Suprapubic skin (tissue), 4 donors: ENCODE measurements around the gene KRT85. TPM values are rescaled to one million over a fixed set of nuclear protein-coding genes. Genes with fewer than 3 reads are reported as not detected.
"Not testable (repeated sequence)": the region's sequence is repeated elsewhere in the genome, so short reads cannot be mapped to it uniquely, and the experiment has no call there.

Experiments used
- DNase-seq, 2 donors: peaks; one replicate each; pipeline ENCODE4 v3.0.0-alpha.2; 2019; ENCODE audit warnings: low spot score in 2 of 2
- H3K27ac ChIP-seq: fragments of 200-600 bp; sonication (generic); one replicate; pipeline ENCODE4 v1.5.1; 2019
- H3K27me3 ChIP-seq: fragments of 200-600 bp; sonication (generic); one replicate; pipeline ENCODE4 v1.5.1; 2019
- H3K36me3 ChIP-seq: fragments of 200-600 bp; sonication (generic); one replicate; pipeline ENCODE4 v1.5.1; 2019
- H3K4me1 ChIP-seq: fragments of 200-600 bp; sonication (generic); one replicate; pipeline ENCODE4 v1.5.1; 2019
- H3K4me3 ChIP-seq: fragments of 200-600 bp; sonication (generic); one replicate; pipeline ENCODE4 v1.5.1; 2019; ENCODE audit warnings: mild to moderate bottlenecking
- H3K9me3 ChIP-seq: fragments of 200-600 bp; sonication (generic); one replicate; pipeline ENCODE4 v1.5.1; 2019
- EP300 ChIP-seq: sonication (generic); formaldehyde crosslinking; IDR thresholded peaks from one replicate; pipeline ENCODE4 v1.6.1; 2017; ENCODE audit warnings: antibody characterized with exemption
- POLR2A ChIP-seq, 2 donors: fragments of 450-650 bp; IDR thresholded peaks; one replicate each; pipeline ENCODE4 v1.6.1; 2017; ENCODE audit warnings: antibody characterized with exemption in 2 of 2, mild to moderate bottlenecking in 2 of 2, moderate library complexity in 2 of 2
- POLR2AphosphoS5 ChIP-seq, 3 donors: sonication (generic); formaldehyde crosslinking; IDR thresholded peaks; one replicate each; pipeline ENCODE4 v1.6.1; 2017; ENCODE audit warnings: antibody characterized with exemption in 3 of 3
- WGBS: methylation state at CpG from one replicate; pipeline ENCODE4 v1.1.5; 2018; 5-methylcytosine and 5-hydroxymethylcytosine counted together
- total RNA-seq, 4 donors: library from RNA; depleted of rRNA; stranded (reverse); fragments of >200 nt; gene quantifications; one replicate each; pipeline ENCODE4 v1.1.0, GENCODE V29; 2016
- TF ChIP-seq, protein P1 (sequence below), 2 donors: fragments of 200-600 bp in 1 of 2; fragments of 450-650 bp in 1 of 2; sonication (generic) in 1 of 2; IDR thresholded peaks; one replicate each; pipeline ENCODE4 v1.5.1; 2016 to 2019; ENCODE audit warnings: antibody characterized with exemption in 2 of 2, mild to moderate bottlenecking in 1 of 2, moderate library complexity in 1 of 2

Gene KRT85
- total RNA-seq, 4 donors from 2014 or later = 4.2 to 766 (median 96.1) TPM

DNA sequence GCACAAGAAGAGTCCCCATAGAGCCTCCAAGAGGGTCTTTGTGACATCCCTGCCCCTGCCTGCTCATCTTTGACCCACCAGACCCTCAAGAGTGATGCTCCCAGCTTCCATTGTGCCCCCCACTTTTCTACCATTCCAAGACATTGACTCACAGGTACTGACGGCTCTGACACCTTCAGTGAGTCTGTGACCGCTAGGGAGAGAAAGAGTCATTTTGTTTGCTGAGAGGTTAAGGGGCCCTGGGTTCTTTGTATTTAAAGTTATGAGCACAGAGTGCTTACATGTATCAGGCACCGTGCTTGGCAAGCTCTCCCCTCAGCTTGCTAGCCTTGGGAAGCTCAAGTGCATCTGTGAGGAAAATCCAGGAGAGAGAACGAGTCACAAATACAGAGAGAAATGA, 45.9 kb upstream of the KRT85 start:
- H3K27ac ChIP-seq = no peak overlapping the region
- DNase-seq = no peak
- no peaks in the 10 kb centered on the region for H3K9me3 ChIP-seq
- WGBS = 43% methylated on average over 4 of the region's 4 CpGs
- no peaks in the 10 kb centered on the region for H3K27me3 ChIP-seq
- no peak overlapping the region for H3K4me3 ChIP-seq
- peaks cover 19% of the 10 kb centered on the region for H3K4me1 ChIP-seq
- H3K36me3 ChIP-seq = no peaks in the 10 kb centered on the region
- TF ChIP-seq POLR2A (IDR thresholded peaks at IDR 0.05) (no peak), EP300 (no peak), POLR2AphosphoS5 (IDR thresholded peaks at IDR 0.05) (no peak)
- TF ChIP-seq, protein P1, sequence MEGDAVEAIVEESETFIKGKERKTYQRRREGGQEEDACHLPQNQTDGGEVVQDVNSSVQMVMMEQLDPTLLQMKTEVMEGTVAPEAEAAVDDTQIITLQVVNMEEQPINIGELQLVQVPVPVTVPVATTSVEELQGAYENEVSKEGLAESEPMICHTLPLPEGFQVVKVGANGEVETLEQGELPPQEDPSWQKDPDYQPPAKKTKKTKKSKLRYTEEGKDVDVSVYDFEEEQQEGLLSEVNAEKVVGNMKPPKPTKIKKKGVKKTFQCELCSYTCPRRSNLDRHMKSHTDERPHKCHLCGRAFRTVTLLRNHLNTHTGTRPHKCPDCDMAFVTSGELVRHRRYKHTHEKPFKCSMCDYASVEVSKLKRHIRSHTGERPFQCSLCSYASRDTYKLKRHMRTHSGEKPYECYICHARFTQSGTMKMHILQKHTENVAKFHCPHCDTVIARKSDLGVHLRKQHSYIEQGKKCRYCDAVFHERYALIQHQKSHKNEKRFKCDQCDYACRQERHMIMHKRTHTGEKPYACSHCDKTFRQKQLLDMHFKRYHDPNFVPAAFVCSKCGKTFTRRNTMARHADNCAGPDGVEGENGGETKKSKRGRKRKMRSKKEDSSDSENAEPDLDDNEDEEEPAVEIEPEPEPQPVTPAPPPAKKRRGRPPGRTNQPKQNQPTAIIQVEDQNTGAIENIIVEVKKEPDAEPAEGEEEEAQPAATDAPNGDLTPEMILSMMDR (IDR thresholded peaks at IDR 0.05) = no peak

DNA sequence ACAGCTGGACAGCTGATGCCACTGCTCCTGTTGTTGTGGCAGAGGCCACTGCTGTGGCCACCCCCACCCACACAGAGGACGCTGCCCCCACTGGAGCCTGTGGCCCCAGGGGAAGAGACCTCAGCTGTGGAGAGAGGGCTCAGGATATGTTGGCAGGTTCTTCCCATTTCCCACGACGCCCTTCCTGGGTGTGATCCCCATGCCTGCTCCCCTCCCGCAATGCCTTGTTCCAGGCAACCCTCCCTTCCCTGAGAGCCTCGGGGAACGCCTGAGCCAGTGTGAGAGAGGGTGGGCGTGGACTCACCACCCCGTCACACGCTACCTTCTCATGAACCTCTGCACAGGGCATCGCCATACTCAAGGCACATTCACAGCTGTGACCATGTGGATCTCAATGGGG, 44.5 kb upstream of the KRT85 start:
- Histone ChIP-seq H3K4me1 (peaks cover 11% of the 10 kb centered on the region), H3K27me3 (peaks cover 4% of the 10 kb centered on the region), H3K9me3 (no peaks in the 10 kb centered on the region), H3K27ac (no peak overlapping the region), H3K4me3 (no peak overlapping the region), H3K36me3 (no peaks in the 10 kb centered on the region)
- no peak for DNase-seq
- WGBS = 74% methylated on average over 10 of the region's 10 CpGs
- TF ChIP-seq EP300 (no peak), POLR2A (IDR thresholded peaks at IDR 0.05) (no peak), POLR2AphosphoS5 (IDR thresholded peaks at IDR 0.05) (no peak)
- TF ChIP-seq, protein P1 (IDR thresholded peaks at IDR 0.05) = no peak

DNA sequence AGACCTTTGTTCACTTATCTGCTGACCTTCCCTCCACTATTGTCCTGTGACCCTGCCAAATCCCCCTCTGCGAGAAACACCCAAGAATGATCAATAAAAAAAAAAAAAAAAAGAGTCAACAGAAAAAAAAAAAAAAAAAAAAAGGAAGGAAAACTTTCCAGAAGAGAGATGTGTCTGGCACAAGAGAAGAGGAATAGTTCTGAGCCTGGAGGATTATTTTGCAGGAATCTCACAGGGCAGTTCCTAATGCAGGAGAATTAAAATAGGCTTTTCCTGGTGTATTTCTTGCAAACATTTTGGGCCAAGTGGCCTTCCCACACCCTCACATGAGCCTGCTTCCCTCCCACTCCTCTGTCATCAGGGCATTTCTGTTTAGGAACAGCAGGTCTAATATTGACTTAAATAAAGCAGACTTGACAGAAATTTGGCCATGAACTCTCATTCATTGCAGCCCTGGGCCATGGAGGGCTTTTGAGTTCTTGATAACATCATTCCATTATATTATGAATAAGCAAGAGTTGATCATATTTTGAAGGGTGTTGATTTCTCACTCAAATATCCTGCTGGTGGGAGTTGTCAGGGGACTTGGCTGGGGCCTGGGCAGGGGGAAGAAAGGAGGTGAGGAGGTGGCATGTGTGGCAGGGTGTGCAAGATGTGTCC, 43.4 kb upstream of the KRT85 start:
- not testable (repeated sequence) for DNase-seq, H3K9me3 ChIP-seq, H3K27ac ChIP-seq, H3K4me3 ChIP-seq, H3K36me3 ChIP-seq, H3K4me1 ChIP-seq, H3K27me3 ChIP-seq
- no CpG with 5 or more reads among the region's 1 CpG for WGBS

DNA sequence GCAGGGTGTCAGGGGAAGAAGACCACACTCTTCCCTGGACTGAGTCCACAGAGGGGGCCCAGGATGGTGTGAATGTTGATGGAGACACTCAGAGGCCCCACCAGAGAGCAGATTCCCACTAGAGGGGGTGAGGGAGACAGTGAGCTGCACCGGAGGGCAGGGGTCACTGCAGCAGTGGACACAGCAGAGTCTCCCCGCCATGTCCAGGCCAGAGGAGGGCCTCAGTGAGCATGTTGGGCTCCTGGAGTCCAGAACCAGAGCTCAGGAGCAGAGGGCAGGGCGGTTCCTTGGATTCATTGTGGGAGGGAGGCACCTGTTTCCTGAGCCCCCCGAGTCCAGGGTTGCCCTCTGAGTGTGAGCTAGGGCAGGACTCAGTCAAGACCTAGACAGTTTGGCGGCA, 40.6 kb upstream of the KRT85 start:
- 100% methylated on average over 1 of the region's 5 CpGs for WGBS
- no peak for DNase-seq
- TF ChIP-seq EP300 = no peak
- Histone ChIP-seq H3K4me3 (no peak overlapping the region), H3K9me3 (no peaks in the 10 kb centered on the region), H3K27ac (no peak overlapping the region), H3K4me1 (no peaks in the 10 kb centered on the region), H3K36me3 (no peaks in the 10 kb centered on the region), H3K27me3 (peaks cover 4% of the 10 kb centered on the region)

DNA sequence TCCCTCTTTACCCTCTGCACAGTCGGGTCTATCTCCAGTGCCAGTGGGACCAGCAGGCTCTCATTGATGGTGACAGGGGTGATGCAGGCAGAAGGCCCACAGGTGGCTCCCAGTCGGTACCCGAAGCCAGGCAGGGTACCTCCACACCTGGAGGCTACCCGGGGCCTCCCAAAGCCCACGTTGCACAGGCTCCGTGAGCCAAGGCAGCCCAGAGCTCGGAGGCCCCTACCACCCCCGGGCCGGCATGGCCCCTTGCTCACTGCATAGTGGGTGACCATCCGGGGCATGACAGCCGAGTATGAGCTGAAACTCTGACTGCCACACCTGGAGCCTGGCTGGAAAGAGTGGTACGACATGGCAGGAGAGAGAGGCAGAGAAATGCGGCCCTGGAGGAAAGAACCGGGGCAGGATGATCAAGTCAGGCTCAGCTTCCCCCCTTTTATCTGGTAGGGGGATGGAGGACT, 38.7 kb upstream of the KRT85 start, which contains the start of gene KRT82:
Gene KRT82, minus strand, starts transcription at position 414 of the 464 bp plus-strand sequence. Its CDS starts 58 bp downstream, at position 356.
- Histone ChIP-seq H3K9me3 (no peaks in the 10 kb centered on the region), H3K27me3 (peaks cover 4% of the 10 kb centered on the region), H3K27ac (no peak within 1 kb of the TSS), H3K4me1 (no peaks in the 10 kb centered on the region), H3K36me3 (no peaks in the 10 kb centered on the region), H3K4me3 (no peak within 1 kb of the TSS)
- WGBS = 91% methylated on average over 13 of the region's 14 CpGs
- DNase-seq = no peak
- TF ChIP-seq POLR2A (IDR thresholded peaks at IDR 0.05) = no peak
- TF ChIP-seq, protein P1 (IDR thresholded peaks at IDR 0.05) = no peak
- TF ChIP-seq EP300 = no peak
- no peak for TF ChIP-seq POLR2AphosphoS5 (IDR thresholded peaks at IDR 0.05)

DNA sequence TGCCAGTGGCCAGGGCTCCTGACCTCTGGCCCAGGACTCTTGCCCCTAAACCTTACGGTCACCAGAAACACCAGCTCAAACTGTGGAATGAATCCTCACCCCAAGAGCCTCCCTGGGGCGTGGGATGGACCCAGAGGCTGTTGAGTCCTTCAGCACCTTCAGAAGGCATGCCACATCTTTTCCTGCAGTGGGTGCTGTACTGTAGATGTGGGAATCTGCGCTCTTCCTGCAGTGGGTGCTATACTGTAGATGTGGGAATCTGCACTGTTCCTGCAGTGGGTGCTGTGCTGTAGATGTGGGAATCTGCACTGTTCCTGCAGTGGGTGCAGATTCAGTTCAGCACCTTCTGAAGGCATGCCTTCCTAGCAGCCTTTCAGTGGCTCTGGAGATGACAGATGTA, 37.7 kb upstream of the KRT85 start:
- no peaks in the 10 kb centered on the region for H3K36me3 ChIP-seq
- WGBS = 87% methylated on average over 3 of the region's 3 CpGs
- DNase-seq = no peak
- no peak overlapping the region for H3K27ac ChIP-seq
- peaks cover 8% of the 10 kb centered on the region for H3K27me3 ChIP-seq
- no peaks in the 10 kb centered on the region for H3K9me3 ChIP-seq
- TF ChIP-seq POLR2AphosphoS5 (IDR thresholded peaks at IDR 0.05) (no peak), EP300 (no peak), POLR2A (IDR thresholded peaks at IDR 0.05) (no peak)
- TF ChIP-seq, protein P1 (IDR thresholded peaks at IDR 0.05) = no peak
- H3K4me1 ChIP-seq = no peaks in the 10 kb centered on the region
- no peak overlapping the region for H3K4me3 ChIP-seq
